Esophagus squamous epithelium (tissue), 5 donors: ENCODE data around the gene FIG4. TPM values are rescaled to one million over a fixed set of nuclear protein-coding genes. Genes with fewer than 3 reads are reported as not detected.
"Not testable (repeated sequence)": the region's sequence is repeated elsewhere in the genome, so short reads cannot be mapped to it uniquely, and the experiment has no call there.

Source experiments
- DNase-seq: peaks from one replicate; lab custom pipeline; 2025; lab: John Stamatoyannopoulos, UW
- H3K27ac ChIP-seq, 4 donors: fragments of 200-600 bp; sonication (generic); one replicate each; pipeline ENCODE4 v1.5.1; 2016 to 2019; ENCODE audit warnings: mild to moderate bottlenecking in 1 of 4
- H3K27me3 ChIP-seq, 4 donors: fragments of 200-600 bp; sonication (generic); 1 replicate in 3 of 4; 2 replicates in 1 of 4; pipeline versions ENCODE4 v1.5.1 to v1.6.0; 2017 to 2021; ENCODE audit warnings: antibody characterized with exemption in 1 of 4
- H3K36me3 ChIP-seq, 3 donors: fragments of 200-600 bp; sonication (generic); one replicate each; pipeline ENCODE4 v1.5.1; 2016 to 2019
- H3K4me1 ChIP-seq, 3 donors: fragments of 200-600 bp; sonication (generic); one replicate each; pipeline ENCODE4 v1.5.1; 2017 to 2019
- H3K4me3 ChIP-seq, 4 donors: fragments of 200-600 bp; sonication (generic); 1 replicate in 3 of 4; 2 replicates in 1 of 4; pipeline ENCODE4 v1.5.1; 2016 to 2019; ENCODE audit warnings: mild to moderate bottlenecking in 2 of 4, moderate library complexity in 1 of 4
- H3K9me3 ChIP-seq, 3 donors: fragments of 200-600 bp; sonication (generic); one replicate each; pipeline ENCODE4 v1.5.1; 2016 to 2019
- CTCF ChIP-seq, 6 experiments: fragments of 450-650 bp in 4 of 6; fragments of 200-600 bp in 2 of 6; sonication (generic) in 2 of 6; IDR thresholded peaks; one replicate each; pipeline ENCODE4 v1.5.1; 2016 to 2019; ENCODE audit warnings: antibody characterized with exemption in 6 of 6, mild to moderate bottlenecking in 4 of 6, moderate library complexity in 4 of 6
- POLR2A ChIP-seq, 4 donors: fragments of 450-650 bp; IDR thresholded peaks; one replicate each; pipeline ENCODE4 v1.6.1; 2017; ENCODE audit warnings: antibody characterized with exemption in 4 of 4, mild to moderate bottlenecking in 4 of 4, moderate library complexity in 3 of 4
- WGBS, 2 donors: methylation state at CpG; one replicate each; pipeline ENCODE4 v1.1.5; 2018; 5-methylcytosine and 5-hydroxymethylcytosine counted together
- intact Hi-C: fragments of 100-400 bp; cut with DNase I; formaldehyde crosslinking; loops from one replicate; pipeline ENCODE4 v1.15.0; 2022
- total RNA-seq, 4 donors: library from RNA; depleted of rRNA; stranded (reverse); fragments of >200 nt; gene quantifications; one replicate each; pipeline ENCODE4 v1.1.0, GENCODE V29; 2016
- donor health status: DM: yes; HTN: yes; CAD: no.

FIG4 gene
- total RNA-seq, 4 donors from 2014 or later = 7.0 to 11.3 (median 9.1) TPM

GRCh38 chr6:109718991-109719390, 27.9 kb downstream of the FIG4 start:
- intact Hi-C loops = no loop called here
- no peak for DNase-seq
- Histone ChIP-seq H3K27ac (no peak overlapping the region), H3K4me1 (no peaks in the 10 kb centered on the region), H3K27me3 (no peaks in the 10 kb centered on the region), H3K9me3 (no peaks in the 10 kb centered on the region), H3K4me3 (no peak overlapping the region), H3K36me3 (peaks cover 0 to 68% (median 0%) of the 10 kb centered on the region in 3 donors)
- TF ChIP-seq CTCF (IDR thresholded peaks at IDR 0.05) = no peak
- TF ChIP-seq POLR2A (IDR thresholded peaks at IDR 0.05) = no peak
- 85 to 90% methylated on average over 5 of the region's 5 CpGs for WGBS, 2 donors

GRCh38 chr6:109720311-109720710, 29.2 kb downstream of the FIG4 start:
- Histone ChIP-seq H3K4me3 (no peak overlapping the region), H3K36me3 (peaks cover 0 to 77% (median 0%) of the 10 kb centered on the region in 3 donors), H3K4me1 (no peaks in the 10 kb centered on the region), H3K27me3 (no peaks in the 10 kb centered on the region), H3K27ac (no peak overlapping the region), H3K9me3 (no peaks in the 10 kb centered on the region)
- TF ChIP-seq CTCF (IDR thresholded peaks at IDR 0.05) = no peak
- TF ChIP-seq POLR2A (IDR thresholded peaks at IDR 0.05) = no peak
- no peak for DNase-seq
- intact Hi-C loops = no loop called here
- 74 to 83% methylated on average over 3 of the region's 3 CpGs for WGBS, 2 donors

DNA sequence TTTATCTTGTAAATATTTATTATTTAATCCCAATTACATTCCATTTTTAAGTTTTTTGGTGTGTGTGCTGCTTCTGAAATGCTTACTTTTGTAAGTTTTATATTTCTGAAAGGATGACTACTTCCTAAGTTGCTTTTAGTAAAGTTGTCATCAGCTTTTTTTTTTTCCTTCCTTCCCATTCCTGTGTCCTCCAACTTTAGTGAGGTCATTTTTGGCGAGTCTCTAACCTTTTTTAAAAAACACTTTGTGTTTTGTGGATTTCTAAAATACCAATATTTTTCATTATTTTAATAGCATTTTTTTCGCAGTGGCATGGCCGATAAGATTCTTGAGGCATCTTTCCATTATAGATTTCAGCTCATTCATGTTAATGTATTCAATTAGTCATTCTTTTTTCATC, 30.9 kb downstream of the FIG4 start:
- Histone ChIP-seq H3K9me3 (no peaks in the 10 kb centered on the region), H3K27ac (no peak overlapping the region), H3K4me1 (no peaks in the 10 kb centered on the region), H3K36me3 (peaks cover 0 to 65% (median 0%) of the 10 kb centered on the region in 3 donors), H3K27me3 (no peaks in the 10 kb centered on the region), H3K4me3 (no peak overlapping the region)
- no peak for DNase-seq
- intact Hi-C loops = no loop called here
- no peak for TF ChIP-seq POLR2A (IDR thresholded peaks at IDR 0.05)
- TF ChIP-seq CTCF (IDR thresholded peaks at IDR 0.05) = no peak
- WGBS, 2 donors = 80 to 83% methylated on average over 3 of the region's 3 CpGs

GRCh38 chr6:109722564-109723254, 31.6 kb downstream of the FIG4 start:
- TF ChIP-seq CTCF (IDR thresholded peaks at IDR 0.05) = no peak
- no peaks in the 10 kb centered on the region for H3K27me3 ChIP-seq
- 71 to 92% methylated on average over 2 to 3 of the region's 3 CpGs for WGBS, 2 donors
- H3K9me3 ChIP-seq = no peaks in the 10 kb centered on the region
- DNase-seq = no peak
- H3K27ac ChIP-seq = no peak overlapping the region
- no peak overlapping the region for H3K4me3 ChIP-seq
- peaks cover 0 to 65% (median 0%) of the 10 kb centered on the region in 3 donors for H3K36me3 ChIP-seq
- no peaks in the 10 kb centered on the region for H3K4me1 ChIP-seq
- intact Hi-C loops = no loop called here

DNA sequence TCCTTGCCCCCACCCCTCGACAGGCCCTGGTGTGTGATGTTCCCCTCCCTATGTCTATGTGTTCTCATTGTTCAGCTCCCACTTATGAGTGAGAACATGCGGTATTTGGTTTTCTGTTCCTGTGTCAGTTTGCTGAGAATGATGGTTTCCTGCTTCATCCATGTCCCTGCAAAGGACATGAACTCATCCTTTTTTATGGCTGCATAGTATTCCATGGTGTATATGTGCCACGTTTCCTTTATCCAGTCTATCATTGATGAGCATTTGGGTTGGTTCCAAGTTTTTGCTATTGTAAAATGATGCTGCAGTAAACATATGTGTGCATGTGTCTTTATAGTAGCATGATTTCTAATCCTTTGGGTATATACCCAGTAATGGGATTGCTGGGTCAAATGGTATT, 34.2 kb downstream of the FIG4 start:
- H3K27ac ChIP-seq, H3K4me1 ChIP-seq, H3K4me3 ChIP-seq, H3K27me3 ChIP-seq, intact Hi-C loops, DNase-seq, H3K9me3 ChIP-seq: not testable (repeated sequence)
- peaks cover 0 to 46% (median 0%) of the 10 kb centered on the region in 3 donors for H3K36me3 ChIP-seq
- 88 to 91% methylated on average over 3 of the region's 3 CpGs for whole genome bisulfite sequencing, 2 donors
